22Rv1 (cell line): ENCODE data around the gene PRMT9.
A peak's percentile ranks its signal among the peaks of the same experiment; 100 is the strongest.

Experiments used
- H3K27ac ChIP-seq: fragments of 450-650 bp; 2 replicates; pipeline ENCODE4 v1.5.1; 2017
- ZFX ChIP-seq: fragments of 450-650 bp; IDR thresholded peaks from 2 replicates; pipeline ENCODE4 v1.6.1; 2017; ENCODE audit warnings: antibody characterized with exemption, borderline replicate concordance
- TF ChIP-seq, protein P1 (sequence below): fragments of 450-650 bp; IDR thresholded peaks from 2 replicates; pipeline ENCODE4 v1.5.1; 2017; ENCODE audit warnings: mild to moderate bottlenecking

PRMT9 gene

DNA sequence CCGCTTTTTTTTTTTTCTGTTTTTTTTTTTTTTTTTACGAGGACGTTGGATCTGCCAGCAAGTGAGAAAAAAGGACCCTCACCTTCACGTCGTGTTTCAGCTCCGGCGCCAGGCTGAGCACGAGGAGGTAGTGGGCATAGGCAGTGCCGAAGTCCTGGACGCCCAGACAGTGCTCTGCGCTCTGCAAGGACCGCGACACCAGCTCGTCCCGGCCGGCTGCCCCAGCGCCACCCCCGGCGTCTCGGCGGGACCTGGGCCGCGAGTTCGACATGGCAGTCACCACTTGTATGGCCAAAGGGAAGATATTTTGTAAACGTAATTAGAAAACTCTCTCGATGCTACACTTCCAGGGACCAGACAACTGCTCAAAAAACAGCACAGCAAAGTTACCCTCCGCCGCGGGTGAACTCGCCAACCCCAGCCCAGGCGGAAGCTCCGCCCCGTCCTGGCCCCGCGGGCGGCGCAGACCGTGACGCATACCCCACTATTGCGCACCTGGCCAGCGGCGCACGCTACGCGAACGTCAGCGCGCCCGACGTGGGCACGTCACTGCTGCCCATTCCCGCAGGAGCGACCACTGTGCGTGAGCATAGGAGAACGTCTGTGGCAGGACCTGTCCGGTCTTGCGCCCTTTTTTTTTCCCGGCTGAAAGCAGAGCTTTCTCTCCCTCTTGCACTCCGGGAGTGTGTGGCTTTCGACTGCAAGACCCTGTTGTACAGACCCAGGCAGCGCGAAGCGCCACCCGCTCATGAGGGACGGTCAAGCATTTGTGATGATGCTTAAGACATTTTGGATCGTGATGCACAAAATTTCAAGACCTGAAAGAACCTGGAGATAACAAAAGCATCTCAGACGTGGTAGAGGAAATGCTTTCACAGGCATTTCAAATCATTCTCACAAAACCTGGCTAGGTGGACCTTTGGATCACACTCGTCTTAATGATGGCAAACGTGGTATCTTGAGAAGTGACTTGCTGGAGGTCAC, at the start of gene PRMT9:
PRMT9 (minus strand) TSS at position 447 of the 984 bp plus-strand sequence; CDS start at position 271, 176 bp downstream.
- TF ChIP-seq ZFX = no peak
- TF ChIP-seq, protein P1, sequence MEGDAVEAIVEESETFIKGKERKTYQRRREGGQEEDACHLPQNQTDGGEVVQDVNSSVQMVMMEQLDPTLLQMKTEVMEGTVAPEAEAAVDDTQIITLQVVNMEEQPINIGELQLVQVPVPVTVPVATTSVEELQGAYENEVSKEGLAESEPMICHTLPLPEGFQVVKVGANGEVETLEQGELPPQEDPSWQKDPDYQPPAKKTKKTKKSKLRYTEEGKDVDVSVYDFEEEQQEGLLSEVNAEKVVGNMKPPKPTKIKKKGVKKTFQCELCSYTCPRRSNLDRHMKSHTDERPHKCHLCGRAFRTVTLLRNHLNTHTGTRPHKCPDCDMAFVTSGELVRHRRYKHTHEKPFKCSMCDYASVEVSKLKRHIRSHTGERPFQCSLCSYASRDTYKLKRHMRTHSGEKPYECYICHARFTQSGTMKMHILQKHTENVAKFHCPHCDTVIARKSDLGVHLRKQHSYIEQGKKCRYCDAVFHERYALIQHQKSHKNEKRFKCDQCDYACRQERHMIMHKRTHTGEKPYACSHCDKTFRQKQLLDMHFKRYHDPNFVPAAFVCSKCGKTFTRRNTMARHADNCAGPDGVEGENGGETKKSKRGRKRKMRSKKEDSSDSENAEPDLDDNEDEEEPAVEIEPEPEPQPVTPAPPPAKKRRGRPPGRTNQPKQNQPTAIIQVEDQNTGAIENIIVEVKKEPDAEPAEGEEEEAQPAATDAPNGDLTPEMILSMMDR = no peak
- H3K27ac ChIP-seq = peak within 1 kb of the TSS; percentile 82

GRCh38 chr4:147732518-147733235, 48.7 kb upstream of the PRMT9 start:
- no peak for TF ChIP-seq ZFX
- TF ChIP-seq, protein P1 = no peak; the same call in 1 of the 2 replicates
- H3K27ac ChIP-seq = no peak overlapping the region

GRCh38 chr4:147731580-147732517, 47.9 kb upstream of the PRMT9 start, which contains the start of gene ARHGAP10:
TSS of gene ARHGAP10 (plus strand) at chr4:147732088. CDS start at chr4:147732302, 214 bp downstream.
- H3K27ac ChIP-seq = no peak within 1 kb of the TSS
- TF ChIP-seq ZFX = no peak
- TF ChIP-seq, protein P1 = peak; percentile 4; the same call in 1 of the 2 replicates

- H3K27ac ChIP-seq = no peak overlapping the region
- TF ChIP-seq, protein P1 = no peak
- no peak for TF ChIP-seq ZFX
Measured at GRCh38 chr4:147730333-147730732, 46.4 kb upstream of the PRMT9 start.

DNA sequence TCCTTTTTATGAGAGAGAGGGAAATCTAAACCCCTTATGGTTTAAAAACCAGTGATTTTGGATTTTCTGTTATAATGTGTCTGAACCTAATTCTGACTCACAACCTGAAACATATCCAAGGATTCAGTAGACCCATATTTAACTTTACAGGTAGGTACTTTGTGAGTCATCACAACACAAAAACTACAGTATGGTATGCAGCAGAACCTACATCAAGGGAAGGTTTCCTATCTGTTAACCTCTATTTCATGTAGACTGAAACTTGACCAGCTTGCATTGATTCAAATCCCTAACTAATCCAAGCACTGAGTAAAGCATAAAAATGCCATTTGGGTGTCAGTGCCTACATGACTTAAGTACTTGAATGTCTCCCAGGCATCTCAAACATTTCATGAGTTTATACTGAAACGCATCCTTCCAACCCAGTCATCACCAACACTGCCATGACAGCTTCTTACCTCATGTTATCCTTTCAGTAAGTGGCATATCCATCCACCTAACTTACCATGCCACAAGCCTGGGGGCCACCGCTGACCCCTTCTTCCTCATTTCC, 43.6 kb upstream of the PRMT9 start:
- TF ChIP-seq, protein P1 = no peak
- no peak for TF ChIP-seq ZFX
- no peak overlapping the region for H3K27ac ChIP-seq

GRCh38 chr4:147725673-147726072, 41.7 kb upstream of the PRMT9 start:
- H3K27ac ChIP-seq = peak overlapping the region; percentile 40; the same call in 1 of the 2 replicates
- TF ChIP-seq, protein P1 = no peak
- TF ChIP-seq ZFX = no peak
